GM21576 (cell line): ENCODE results near the gene OGN.

Source experiments
- ATAC-seq: cut with Tn5 transposase; IDR thresholded peaks from one replicate; pipeline ENCODE4 v1.9.1; 2021; ENCODE audit warnings: mild to moderate bottlenecking, moderate library complexity; ENCODE audit not compliant: unreplicated experiment

Gene OGN

GRCh38 chr9:92349771-92350739, 54.3 kb downstream of the OGN start:
- ATAC-seq = no peak

GRCh38 chr9:92345582-92345981, 58.8 kb downstream of the OGN start:
- no peak for ATAC-seq

DNA sequence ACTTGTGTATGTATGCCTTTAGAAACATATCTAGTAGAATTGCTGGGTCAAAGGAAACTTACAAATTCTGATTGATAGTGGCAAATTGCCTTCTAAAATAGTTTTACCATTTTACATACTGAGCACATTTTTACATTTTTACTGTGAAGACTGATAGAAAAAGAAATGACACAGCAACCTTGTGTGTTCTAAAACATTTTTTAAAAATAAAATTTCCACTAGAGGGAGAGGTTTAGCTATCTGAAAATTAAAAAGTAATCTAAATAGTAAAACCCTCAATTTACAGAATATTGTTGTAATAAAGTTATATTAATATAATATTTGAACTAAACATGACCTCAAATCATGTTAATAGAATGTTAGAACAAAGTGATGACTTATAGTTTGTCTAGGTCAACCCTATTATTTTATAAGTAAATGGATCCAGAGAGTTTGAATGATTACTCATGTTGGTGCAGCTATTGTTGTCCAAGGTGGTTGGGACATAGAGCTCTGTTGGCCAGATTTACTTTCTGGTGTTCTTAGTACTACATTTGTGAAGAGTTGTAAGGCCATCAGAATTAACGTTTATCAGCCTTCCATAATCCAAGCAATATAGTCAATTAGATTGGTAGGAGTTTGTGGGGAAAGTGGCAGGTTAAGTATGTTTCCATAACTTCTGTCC, 61.4 kb downstream of the OGN start:
- ATAC-seq = no peak

- ATAC-seq = no peak
Observed at GRCh38 chr9:92341578-92341977, 62.8 kb downstream of the OGN start.

DNA sequence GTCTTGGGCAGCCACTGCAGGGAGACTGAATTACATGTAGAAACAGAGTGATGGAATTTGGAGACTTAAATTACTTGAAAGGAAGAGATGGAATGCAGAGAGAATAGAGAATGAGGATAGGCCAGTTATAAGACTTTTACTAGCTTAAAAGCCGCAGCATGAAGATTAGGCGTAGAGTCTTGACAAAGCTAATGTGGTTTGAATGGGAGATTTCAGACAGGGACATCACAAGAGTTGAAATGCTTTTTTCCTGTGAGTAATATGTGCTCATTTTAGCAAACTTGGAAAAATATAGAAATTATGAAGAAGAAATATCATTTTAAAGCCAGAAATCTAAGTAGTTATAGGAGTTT, 71.1 kb downstream of the OGN start:
- ATAC-seq = no peak
